PFSK-1 (cell line): ENCODE data around the gene RNF138.

Source experiments
- FOXP2 ChIP-seq: optimal IDR thresholded peaks from 2 replicates; pipeline ENCODE3; 2011; ENCODE audit warnings: borderline replicate concordance, control low read depth, inconsistent platforms; ENCODE audit not compliant: insufficient read depth; ENCODE audit errors: extremely low read length, extremely low read depth
- POLR2AphosphoS5 ChIP-seq: IDR thresholded peaks from 2 replicates; pipeline ENCODE4 v1.6.1; 2012; ENCODE audit warnings: low read depth, mild to moderate bottlenecking, control low read depth, low read length, moderate library complexity
- REST ChIP-seq, 2 experiments: IDR thresholded peaks; 2 replicates each; pipeline versions ENCODE4 v1.6.1 to v1.8.0; 2011 to 2012; ENCODE audit warnings: low read depth in 2 of 2, low read length in 2 of 2, control low read depth in 1 of 2, inconsistent platforms in 1 of 2, mild to moderate bottlenecking in 1 of 2, moderate library complexity in 1 of 2; ENCODE audit not compliant: insufficient read depth in 1 of 2
- SIN3A ChIP-seq: IDR thresholded peaks from 2 replicates; pipeline ENCODE4 v1.6.1; 2012; ENCODE audit warnings: mild to moderate bottlenecking, low read length, moderate library complexity, borderline replicate concordance; ENCODE audit not compliant: insufficient read depth
- TAF1 ChIP-seq: IDR thresholded peaks from 2 replicates; pipeline ENCODE4 v1.6.1; 2012; ENCODE audit warnings: low read length, control low read depth, borderline replicate concordance; ENCODE audit not compliant: insufficient read depth

The RNF138 gene

GRCh38 chr18:32096946-32097345, 5.3 kb downstream of the RNF138 start:
- TF ChIP-seq POLR2AphosphoS5 (no peak), REST (IDR thresholded peaks at IDR 0.05; ENCODE audit: insufficient read depth in 1 of 2, low read depth in 2 of 2, low read length in 2 of 2) (no peak), FOXP2 (no peak), SIN3A (no peak), TAF1 (no peak)

GRCh38 chr18:32104516-32104915, 12.8 kb downstream of the RNF138 start:
- TF ChIP-seq SIN3A (no peak), REST (IDR thresholded peaks at IDR 0.05; ENCODE audit: insufficient read depth in 1 of 2, low read depth in 2 of 2, low read length in 2 of 2) (no peak), FOXP2 (no peak), TAF1 (no peak), POLR2AphosphoS5 (no peak)

GRCh38 chr18:32110005-32110404, 18.3 kb downstream of the RNF138 start:
- TF ChIP-seq POLR2AphosphoS5 (no peak), SIN3A (no peak), TAF1 (no peak), FOXP2 (no peak), REST (IDR thresholded peaks at IDR 0.05; ENCODE audit: insufficient read depth in 1 of 2, low read depth in 2 of 2, low read length in 2 of 2) (no peak)

GRCh38 chr18:32111706-32112105, 20.0 kb downstream of the RNF138 start:
- no peak for TF ChIP-seq SIN3A
- no peak for TF ChIP-seq TAF1
- no peak for TF ChIP-seq REST (IDR thresholded peaks at IDR 0.05; ENCODE audit: insufficient read depth in 1 of 2, low read depth in 2 of 2, low read length in 2 of 2)
- no peak for TF ChIP-seq POLR2AphosphoS5
- TF ChIP-seq FOXP2, result no peak

GRCh38 chr18:32112826-32113225, 21.2 kb downstream of the RNF138 start:
- TF ChIP-seq TAF1 (no peak), REST (IDR thresholded peaks at IDR 0.05; ENCODE audit: insufficient read depth in 1 of 2, low read depth in 2 of 2, low read length in 2 of 2) (no peak), FOXP2 (no peak), POLR2AphosphoS5 (no peak), SIN3A (no peak)
